Measurements from ENCODE around the gene ATAD3A. TPM values are rescaled to one million over a fixed set of nuclear protein-coding genes. Genes with fewer than 3 reads are reported as not detected.
A peak's percentile ranks its signal among the peaks of the same experiment; 100 is the strongest.

The ATAD3A gene
- total and polyA plus RNA-seq, 9 of the 15 experiments (the other 6 are each of a cell fraction or from before 2014, with no cell fraction given): 0.10 to 173 (median 36.7) TPM

- TF ChIP-seq, protein P1, sequence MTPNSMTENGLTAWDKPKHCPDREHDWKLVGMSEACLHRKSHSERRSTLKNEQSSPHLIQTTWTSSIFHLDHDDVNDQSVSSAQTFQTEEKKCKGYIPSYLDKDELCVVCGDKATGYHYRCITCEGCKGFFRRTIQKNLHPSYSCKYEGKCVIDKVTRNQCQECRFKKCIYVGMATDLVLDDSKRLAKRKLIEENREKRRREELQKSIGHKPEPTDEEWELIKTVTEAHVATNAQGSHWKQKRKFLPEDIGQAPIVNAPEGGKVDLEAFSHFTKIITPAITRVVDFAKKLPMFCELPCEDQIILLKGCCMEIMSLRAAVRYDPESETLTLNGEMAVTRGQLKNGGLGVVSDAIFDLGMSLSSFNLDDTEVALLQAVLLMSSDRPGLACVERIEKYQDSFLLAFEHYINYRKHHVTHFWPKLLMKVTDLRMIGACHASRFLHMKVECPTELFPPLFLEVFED (CRISPR knock-in tag; conservative IDR thresholded peaks at IDR 0.05): no peak
- TF ChIP-seq PHTF2 (CRISPR knock-in tag; IDR thresholded peaks at IDR 0.05) (no peak), NCOA2 (IDR thresholded peaks at IDR 0.05; ENCODE audit: partially characterized antibody in 2 of 2) (no peak), STAT5A (IDR thresholded peaks at IDR 0.05; ENCODE audit: borderline replicate concordance, low read length) (no peak; the same call in 1 of the 2 replicates), MEF2A (IDR thresholded peaks at IDR 0.05; ENCODE audit: control insufficient read depth, low read depth, low read length) (no peak), ZNF586 (CRISPR knock-in tag; conservative IDR thresholded peaks at IDR 0.05) (no peak), SREBF2 (CRISPR knock-in tag; IDR thresholded peaks at IDR 0.05) (0 out of 2 replicates have a peak, but pooled peaks have one; percentile 78), ARHGAP35 (IDR thresholded peaks at IDR 0.05; ENCODE audit: partially characterized antibody) (peak; percentile 88), ZEB2 (IDR thresholded peaks at IDR 0.05) (no peak; the same call in 1 of the 2 replicates), ZNF224 (CRISPR knock-in tag; IDR thresholded peaks at IDR 0.05) (no peak), PRDM10 (IDR thresholded peaks at IDR 0.05; ENCODE audit: partially characterized antibody) (peak; percentile 78), LARP7 (IDR thresholded peaks at IDR 0.05) (peak; percentile 76; the same call in 1 of the 2 replicates), U2AF1 (optimal IDR thresholded peaks at IDR 0.05; ENCODE audit: low read depth, low read length) (peak; percentile 67), SRF (CRISPR knock-in tag; IDR thresholded peaks at IDR 0.05) (peak in 1 of 2 experiments; percentile 82; a peak in 2 of 4 replicates), YY1 (IDR thresholded peaks at IDR 0.05; ENCODE audit: borderline replicate concordance in 1 of 3, control insufficient read depth in 1 of 3, extremely low read depth in 1 of 3, insufficient read depth in 3 of 3, insufficient read length in 1 of 3, insufficient replicate concordance in 2 of 3, low read depth in 1 of 3, low read length in 2 of 3) (peak in 1 of 3 experiments; percentile 46), GABPB1 (CRISPR knock-in tag; IDR thresholded peaks at IDR 0.05) (peak; percentile 91)
- TF ChIP-seq, protein P2, sequence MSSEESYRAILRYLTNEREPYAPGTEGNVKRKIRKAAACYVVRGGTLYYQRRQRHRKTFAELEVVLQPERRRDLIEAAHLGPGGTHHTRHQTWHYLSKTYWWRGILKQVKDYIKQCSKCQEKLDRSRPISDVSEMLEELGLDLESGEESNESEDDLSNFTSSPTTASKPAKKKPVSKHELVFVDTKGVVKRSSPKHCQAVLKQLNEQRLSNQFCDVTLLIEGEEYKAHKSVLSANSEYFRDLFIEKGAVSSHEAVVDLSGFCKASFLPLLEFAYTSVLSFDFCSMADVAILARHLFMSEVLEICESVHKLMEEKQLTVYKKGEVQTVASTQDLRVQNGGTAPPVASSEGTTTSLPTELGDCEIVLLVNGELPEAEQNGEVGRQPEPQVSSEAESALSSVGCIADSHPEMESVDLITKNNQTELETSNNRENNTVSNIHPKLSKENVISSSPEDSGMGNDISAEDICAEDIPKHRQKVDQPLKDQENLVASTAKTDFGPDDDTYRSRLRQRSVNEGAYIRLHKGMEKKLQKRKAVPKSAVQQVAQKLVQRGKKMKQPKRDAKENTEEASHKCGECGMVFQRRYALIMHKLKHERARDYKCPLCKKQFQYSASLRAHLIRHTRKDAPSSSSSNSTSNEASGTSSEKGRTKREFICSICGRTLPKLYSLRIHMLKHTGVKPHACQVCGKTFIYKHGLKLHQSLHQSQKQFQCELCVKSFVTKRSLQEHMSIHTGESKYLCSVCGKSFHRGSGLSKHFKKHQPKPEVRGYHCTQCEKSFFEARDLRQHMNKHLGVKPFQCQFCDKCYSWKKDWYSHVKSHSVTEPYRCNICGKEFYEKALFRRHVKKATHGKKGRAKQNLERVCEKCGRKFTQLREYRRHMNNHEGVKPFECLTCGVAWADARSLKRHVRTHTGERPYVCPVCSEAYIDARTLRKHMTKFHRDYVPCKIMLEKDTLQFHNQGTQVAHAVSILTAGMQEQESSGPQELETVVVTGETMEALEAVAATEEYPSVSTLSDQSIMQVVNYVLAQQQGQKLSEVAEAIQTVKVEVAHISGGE (CRISPR knock-in tag; IDR thresholded peaks at IDR 0.05): peak in 2 of 3 experiments; percentile 15 to 82; a peak in 2 of 6 replicates
Observed at GRCh38 chr1:1511533-1512285, at the start of gene ATAD3A (continued).

All from K562 (cell line).